ENCODE results near the gene GNAL.

The GNAL gene

DNA sequence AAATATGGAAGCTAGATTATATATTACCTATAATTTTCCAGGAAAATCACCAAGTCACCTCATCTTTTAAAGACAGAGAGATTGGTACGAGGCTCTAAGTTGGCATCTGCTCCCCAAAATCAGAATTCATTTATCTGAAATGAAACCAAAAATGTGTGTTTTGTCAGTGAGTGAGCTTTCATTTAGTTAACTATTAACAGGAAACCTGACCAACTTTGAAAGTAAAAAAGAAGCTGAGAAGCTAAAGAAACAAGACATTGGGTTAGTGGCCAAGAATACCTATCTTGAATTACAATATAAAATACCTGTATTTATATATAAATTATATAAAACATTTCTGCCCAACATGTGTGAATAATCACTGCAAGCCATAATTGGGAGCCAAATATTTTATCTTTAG lies 217.1 kb downstream of the GNAL start:
- Histone ChIP-seq H4K20me1 (ENCODE audit: low read depth, low read length) (no peaks in the 10 kb centered on the region), H3K9me3 (ENCODE audit: insufficient read depth, low read length) (no peaks in the 10 kb centered on the region), H3K27ac (ENCODE audit: low read depth, low read length) (no peak overlapping the region), H3K4me3 (ENCODE audit: insufficient read depth, low read length, poor library complexity, severe bottlenecking) (no peak overlapping the region), H3F3A (ENCODE audit: insufficient read depth) (peaks cover 9% of the 10 kb centered on the region; the same call in 1 of the 2 replicates), H2AFZ (ENCODE audit: low read depth, low read length, severe bottlenecking) (no peak overlapping the region), H3K36me3 (ENCODE audit: low read length) (no peaks in the 10 kb centered on the region), H3K4me2 (ENCODE audit: low read depth, low read length, poor library complexity, severe bottlenecking) (no peak overlapping the region), H3K9me2 (replicated peaks; ENCODE audit: insufficient read depth, low read length) (no peaks in the 10 kb centered on the region), H3K79me2 (ENCODE audit: insufficient read depth, low read length) (0 out of 2 replicates have a peak, but pooled peaks cover 4% of the 10 kb centered on the region), H3K9ac (ENCODE audit: low read length) (no peak overlapping the region), H3K27me3 (ENCODE audit: low read length) (no peaks in the 10 kb centered on the region)
- TF ChIP-seq EZH2phosphoT487 (conservative IDR thresholded peaks at IDR 0.05; ENCODE audit: low read length): no peak
- TF ChIP-seq, protein P1, sequence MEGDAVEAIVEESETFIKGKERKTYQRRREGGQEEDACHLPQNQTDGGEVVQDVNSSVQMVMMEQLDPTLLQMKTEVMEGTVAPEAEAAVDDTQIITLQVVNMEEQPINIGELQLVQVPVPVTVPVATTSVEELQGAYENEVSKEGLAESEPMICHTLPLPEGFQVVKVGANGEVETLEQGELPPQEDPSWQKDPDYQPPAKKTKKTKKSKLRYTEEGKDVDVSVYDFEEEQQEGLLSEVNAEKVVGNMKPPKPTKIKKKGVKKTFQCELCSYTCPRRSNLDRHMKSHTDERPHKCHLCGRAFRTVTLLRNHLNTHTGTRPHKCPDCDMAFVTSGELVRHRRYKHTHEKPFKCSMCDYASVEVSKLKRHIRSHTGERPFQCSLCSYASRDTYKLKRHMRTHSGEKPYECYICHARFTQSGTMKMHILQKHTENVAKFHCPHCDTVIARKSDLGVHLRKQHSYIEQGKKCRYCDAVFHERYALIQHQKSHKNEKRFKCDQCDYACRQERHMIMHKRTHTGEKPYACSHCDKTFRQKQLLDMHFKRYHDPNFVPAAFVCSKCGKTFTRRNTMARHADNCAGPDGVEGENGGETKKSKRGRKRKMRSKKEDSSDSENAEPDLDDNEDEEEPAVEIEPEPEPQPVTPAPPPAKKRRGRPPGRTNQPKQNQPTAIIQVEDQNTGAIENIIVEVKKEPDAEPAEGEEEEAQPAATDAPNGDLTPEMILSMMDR (IDR thresholded peaks at IDR 0.05; ENCODE audit: insufficient read depth, low read length, poor library complexity, severe bottlenecking): no peak

DNA sequence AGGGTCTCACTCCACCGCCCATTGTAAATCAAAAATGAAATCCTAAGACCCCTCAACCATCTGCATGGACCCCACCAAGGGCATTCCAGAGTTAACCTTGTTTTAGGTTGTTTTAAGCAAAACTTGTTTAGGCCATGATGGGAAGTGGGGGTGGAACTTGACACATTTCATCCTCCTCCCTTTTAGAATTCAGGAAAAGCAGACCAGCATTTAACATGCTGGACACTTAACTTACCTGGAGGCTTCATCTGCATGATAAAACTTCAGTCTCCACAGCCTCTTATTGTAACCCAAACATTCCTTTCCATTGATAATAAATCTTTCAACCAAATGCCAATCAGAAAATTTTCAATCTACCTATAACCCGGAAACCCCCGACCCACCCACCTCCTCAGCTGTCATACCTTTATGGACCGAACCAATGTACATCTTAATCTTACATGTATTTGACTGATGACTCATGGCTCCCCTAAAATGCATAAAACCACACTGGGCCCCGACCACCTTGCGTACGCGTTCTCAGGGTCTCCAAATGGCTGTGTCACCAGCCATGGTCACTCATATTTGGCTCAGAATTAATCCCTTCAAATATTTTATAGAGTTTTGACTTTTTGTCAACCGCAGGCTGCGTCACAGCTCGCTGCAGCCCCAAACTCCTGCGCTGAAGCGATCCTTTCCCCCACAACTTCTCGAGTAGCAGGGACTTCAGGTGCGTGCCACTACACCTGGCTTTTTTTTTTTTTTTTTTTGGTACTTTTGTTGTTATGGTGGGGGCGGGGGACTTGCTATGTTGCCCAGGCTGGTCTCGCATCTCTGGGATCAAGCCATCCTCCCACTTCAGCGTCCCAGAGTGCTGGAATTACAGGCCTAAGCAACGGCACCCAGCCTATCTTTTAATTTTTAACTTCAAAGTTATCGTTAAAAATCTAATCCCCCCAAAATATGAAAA lies 218.1 kb downstream of the GNAL start:
- Histone ChIP-seq H3K9me3 (ENCODE audit: insufficient read depth, low read length) (no peaks in the 10 kb centered on the region), H2AFZ (ENCODE audit: low read depth, low read length, severe bottlenecking) (peak overlapping the region; percentile 93), H4K20me1 (ENCODE audit: low read depth, low read length) (no peaks in the 10 kb centered on the region), H3K4me2 (ENCODE audit: low read depth, low read length, poor library complexity, severe bottlenecking) (peak overlapping the region; percentile 91), H3K9ac (ENCODE audit: low read length) (peak overlapping the region; percentile 90), H3K79me2 (ENCODE audit: insufficient read depth, low read length) (0 out of 2 replicates have a peak, but pooled peaks cover 4% of the 10 kb centered on the region), H3K27me3 (ENCODE audit: low read length) (no peaks in the 10 kb centered on the region), H3K27ac (ENCODE audit: low read depth, low read length) (peak overlapping the region; percentile 69), H3F3A (ENCODE audit: insufficient read depth) (peaks cover 9% of the 10 kb centered on the region; the same call in 1 of the 2 replicates), H3K36me3 (ENCODE audit: low read length) (no peaks in the 10 kb centered on the region), H3K9me2 (replicated peaks; ENCODE audit: insufficient read depth, low read length) (no peaks in the 10 kb centered on the region), H3K4me3 (ENCODE audit: insufficient read depth, low read length, poor library complexity, severe bottlenecking) (peak overlapping the region; percentile 98)
- TF ChIP-seq EZH2phosphoT487 (conservative IDR thresholded peaks at IDR 0.05; ENCODE audit: low read length): no peak
- TF ChIP-seq, protein P1 (IDR thresholded peaks at IDR 0.05; ENCODE audit: insufficient read depth, low read length, poor library complexity, severe bottlenecking): no peak

DNA sequence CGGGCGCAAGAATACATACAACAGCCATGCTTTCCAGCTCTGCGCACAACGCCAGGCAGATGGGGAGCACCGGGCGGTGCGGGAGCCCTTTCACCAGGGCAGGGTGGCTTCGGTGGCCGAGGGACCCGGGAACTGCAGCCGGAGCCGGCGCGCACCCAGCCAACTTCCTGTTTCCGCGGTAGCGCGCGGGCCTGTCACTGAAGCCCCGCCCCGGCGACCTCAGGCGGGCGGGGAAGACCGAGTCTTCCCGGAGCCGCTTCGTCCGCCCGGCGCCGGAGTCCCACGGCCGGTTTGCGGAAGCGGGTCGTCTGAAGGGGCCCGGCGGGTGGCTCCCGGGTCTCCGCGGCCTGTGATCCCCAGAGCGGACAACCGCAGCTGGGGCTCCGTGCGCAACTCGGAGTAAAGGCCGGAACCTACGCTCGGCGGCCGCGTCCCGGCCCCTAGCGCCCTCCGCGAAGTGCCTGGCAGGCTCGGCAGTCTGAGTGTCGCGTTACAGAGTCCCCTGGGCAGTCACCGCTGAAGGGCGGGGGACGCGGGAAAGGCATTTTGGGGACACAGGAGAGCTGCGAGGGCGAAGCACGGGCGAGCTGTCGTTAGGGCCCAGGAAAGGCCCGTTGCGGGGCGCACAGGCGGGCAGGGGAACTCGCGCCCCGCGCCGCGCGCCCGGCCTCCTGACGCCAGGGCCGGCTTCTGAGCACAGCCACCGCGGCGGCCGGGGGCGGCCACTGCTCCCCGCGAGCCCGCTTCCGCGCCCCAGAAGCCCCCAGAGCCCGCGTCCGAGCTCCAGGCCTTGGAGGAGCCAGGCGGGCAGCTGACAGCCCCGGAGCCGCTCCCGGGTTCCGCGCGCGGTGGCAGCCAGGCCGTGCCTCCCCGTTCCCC lies 219.4 kb downstream of the GNAL start, which contains the start of gene MPPE1:
Gene MPPE1, minus strand, starts transcription at position 136 of the 879 bp plus-strand sequence. CDS start 11,053 bp downstream, outside the sequence.
- Histone ChIP-seq H4K20me1 (ENCODE audit: low read depth, low read length) (no peaks in the 10 kb centered on the region), H3K27ac (ENCODE audit: low read depth, low read length) (peak within 1 kb of the TSS; percentile 69), H2AFZ (ENCODE audit: low read depth, low read length, severe bottlenecking) (peak within 1 kb of the TSS; percentile 96), H3K9me2 (replicated peaks; ENCODE audit: insufficient read depth, low read length) (no peaks in the 10 kb centered on the region), H3F3A (ENCODE audit: insufficient read depth) (peaks cover 9% of the 10 kb centered on the region; the same call in 1 of the 2 replicates), H3K4me3 (ENCODE audit: insufficient read depth, low read length, poor library complexity, severe bottlenecking) (peak within 1 kb of the TSS; percentile 98), H3K9me3 (ENCODE audit: insufficient read depth, low read length) (no peaks in the 10 kb centered on the region), H3K79me2 (ENCODE audit: insufficient read depth, low read length) (0 out of 2 replicates have a peak, but pooled peaks cover 4% of the 10 kb centered on the region), H3K36me3 (ENCODE audit: low read length) (no peaks in the 10 kb centered on the region), H3K9ac (ENCODE audit: low read length) (peak within 1 kb of the TSS; percentile 90), H3K4me2 (ENCODE audit: low read depth, low read length, poor library complexity, severe bottlenecking) (peak within 1 kb of the TSS; percentile 91), H3K27me3 (ENCODE audit: low read length) (no peaks in the 10 kb centered on the region)
- TF ChIP-seq, protein P1 (IDR thresholded peaks at IDR 0.05; ENCODE audit: insufficient read depth, low read length, poor library complexity, severe bottlenecking): no peak
- no peak for TF ChIP-seq EZH2phosphoT487 (conservative IDR thresholded peaks at IDR 0.05; ENCODE audit: low read length)
